Astrocyte (in vitro differentiated cells and primary cell): ENCODE results near the gene GBP3. TPM values are rescaled to one million over a fixed set of nuclear protein-coding genes. Genes with fewer than 3 reads are reported as not detected.
"Not testable (repeated sequence)": the region's sequence is repeated elsewhere in the genome, so short reads cannot be mapped to it uniquely, and the experiment has no call there.

Source experiments
- DNase-seq: peaks from one replicate; pipeline ENCODE4 v3.0.0-alpha.2; 2010; ENCODE audit warnings: low read depth
- FAIRE-seq: peaks from 2 replicates; lab custom pipeline; 2011; peaks lifted over from hg19 to GRCh38; lab: Jason Lieb, UNC
- H2AFZ ChIP-seq: 2 replicates; pipeline ENCODE4 v1.6.0; 2012; ENCODE audit warnings: low read depth, low read length, inconsistent platforms
- H3K27ac ChIP-seq: 2 replicates; pipeline ENCODE4 v1.5.1; 2011; ENCODE audit warnings: low read depth, low read length, inconsistent platforms
- H3K27me3 ChIP-seq: 2 replicates; pipeline ENCODE4 v1.6.0; 2011; ENCODE audit warnings: low read length, inconsistent platforms; ENCODE audit not compliant: insufficient read depth
- H3K36me3 ChIP-seq: 2 replicates; pipeline ENCODE4 v1.5.1; 2011; ENCODE audit warnings: low read length, inconsistent platforms; ENCODE audit not compliant: insufficient read depth
- H3K4me1 ChIP-seq: 2 replicates; pipeline ENCODE4 v1.5.1; 2011; ENCODE audit warnings: low read length, inconsistent platforms; ENCODE audit not compliant: insufficient read depth
- H3K4me2 ChIP-seq: 2 replicates; pipeline ENCODE4 v1.6.0; 2012; ENCODE audit warnings: low read length, inconsistent platforms
- H3K4me3 ChIP-seq: 2 replicates; pipeline ENCODE4 v1.5.1; 2011; ENCODE audit warnings: low read depth, mild to moderate bottlenecking, low read length, inconsistent platforms; ENCODE audit not compliant: insufficient read depth
- H3K79me2 ChIP-seq: 2 replicates; pipeline ENCODE4 v1.6.0; 2012; ENCODE audit warnings: mild to moderate bottlenecking, low read length, inconsistent platforms; ENCODE audit not compliant: insufficient read depth
- H3K9ac ChIP-seq: 2 replicates; pipeline ENCODE4 v1.6.0; 2012; ENCODE audit warnings: mild to moderate bottlenecking, low read length, inconsistent platforms
- H3K9me3 ChIP-seq: 2 replicates; pipeline ENCODE4 v1.5.1; 2012; ENCODE audit warnings: low read depth, mild to moderate bottlenecking, low read length, inconsistent platforms; ENCODE audit not compliant: insufficient read depth
- H4K20me1 ChIP-seq: 2 replicates; pipeline ENCODE4 v1.6.0; 2012; ENCODE audit warnings: low read length, inconsistent platforms; ENCODE audit not compliant: insufficient read depth
- H3K27ac Mint-ChIP-seq: one replicate; pipeline ENCODE4 v1.8.0; 2021; ENCODE audit warnings: mild to moderate bottlenecking, mixed read lengths; ENCODE audit not compliant: unreplicated experiment
- H3K27me3 Mint-ChIP-seq: one replicate; pipeline ENCODE4 v1.8.0; 2021; ENCODE audit warnings: low read depth, mixed read lengths; ENCODE audit not compliant: unreplicated experiment
- H3K36me3 Mint-ChIP-seq: one replicate; pipeline ENCODE4 v1.8.0; 2021; ENCODE audit warnings: low read depth, mixed read lengths; ENCODE audit not compliant: unreplicated experiment
- H3K4me1 Mint-ChIP-seq: one replicate; pipeline ENCODE4 v1.8.0; 2021; ENCODE audit warnings: low read depth, mixed read lengths; ENCODE audit not compliant: unreplicated experiment
- H3K4me3 Mint-ChIP-seq: one replicate; pipeline ENCODE4 v1.8.0; 2021; ENCODE audit warnings: mild to moderate bottlenecking, moderate library complexity, mixed read lengths; ENCODE audit not compliant: unreplicated experiment
- H3K9me3 Mint-ChIP-seq: one replicate; pipeline ENCODE4 v1.8.0; 2021; ENCODE audit warnings: mild to moderate bottlenecking, mixed read lengths; ENCODE audit not compliant: unreplicated experiment
- CTCF ChIP-seq: IDR thresholded peaks from 2 replicates; pipeline ENCODE4 v1.5.1; 2011; ENCODE audit warnings: low read depth, mild to moderate bottlenecking, inconsistent platforms, low read length, moderate library complexity; ENCODE audit not compliant: insufficient read depth
- EZH2 ChIP-seq: IDR thresholded peaks from 2 replicates; pipeline ENCODE4 v1.6.1; 2012; ENCODE audit warnings: mild to moderate bottlenecking, low read length, inconsistent platforms; ENCODE audit not compliant: insufficient read depth
- total RNA-seq: library from RNA; stranded (reverse); gene quantifications from 2 replicates; pipeline ENCODE4 v1.2.1, GENCODE V29; 2021

Gene GBP3
- total RNA-seq, 1 donor from 2014 or later: 30.3 TPM

DNA sequence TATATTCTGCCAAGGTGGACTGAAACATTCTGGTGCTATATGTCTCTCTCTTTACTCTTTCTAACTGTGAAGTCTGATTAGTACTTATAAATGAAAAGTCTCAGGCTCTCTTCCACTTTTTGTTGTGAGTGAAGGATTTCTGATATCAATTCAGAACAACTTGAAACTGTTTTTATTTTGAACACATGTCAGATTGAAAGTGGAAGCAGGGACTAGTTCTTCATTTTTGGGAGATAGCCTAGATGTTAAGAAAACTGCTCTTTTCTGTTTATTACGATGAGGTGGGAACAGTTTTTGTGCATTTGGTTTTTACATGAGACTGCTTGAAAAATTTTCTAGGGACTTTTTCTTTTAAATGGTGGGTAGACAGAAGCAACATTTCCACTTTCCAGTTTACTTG is 14.5 kb upstream of the GBP3 start:
- no peak overlapping the region for H3K27ac ChIP-seq
- H3K36me3 ChIP-seq: no peaks in the 10 kb centered on the region
- FAIRE-seq (no peak), DNase-seq (no peak)
- Mint-ChIP-seq H3K4me1 (peaks cover 3% of the 10 kb centered on the region), H3K4me3 (no peak overlapping the region), H3K36me3 (no peaks in the 10 kb centered on the region), H3K27ac (no peak overlapping the region), H3K27me3 (no peaks in the 10 kb centered on the region), H3K9me3 (peaks cover 8% of the 10 kb centered on the region)
- no peaks in the 10 kb centered on the region for H3K27me3 ChIP-seq
- H3K79me2 ChIP-seq: no peaks in the 10 kb centered on the region
- TF ChIP-seq EZH2 (no peak), CTCF (no peak)
- no peaks in the 10 kb centered on the region for H4K20me1 ChIP-seq
- H3K9me3 ChIP-seq: no peaks in the 10 kb centered on the region
- H3K4me1 ChIP-seq: no peaks in the 10 kb centered on the region
- H3K4me3 ChIP-seq: no peak overlapping the region
- no peak overlapping the region for H3K9ac ChIP-seq
- H2AFZ ChIP-seq: no peak overlapping the region
- no peak overlapping the region for H3K4me2 ChIP-seq

GRCh38 chr1:89035080-89035479 is 12.4 kb upstream of the GBP3 start:
- Histone ChIP-seq H4K20me1 (no peaks in the 10 kb centered on the region), H3K27ac (no peak overlapping the region), H3K27me3 (no peaks in the 10 kb centered on the region), H3K9me3 (no peaks in the 10 kb centered on the region), H3K4me1 (no peaks in the 10 kb centered on the region), H3K79me2 (no peaks in the 10 kb centered on the region), H3K9ac (no peak overlapping the region), H3K36me3 (no peaks in the 10 kb centered on the region), H3K4me3 (no peak overlapping the region), H2AFZ (no peak overlapping the region), H3K4me2 (no peak overlapping the region)
- H3K4me1 Mint-ChIP-seq: no peaks in the 10 kb centered on the region
- no peak overlapping the region for H3K27ac Mint-ChIP-seq
- peaks cover 13% of the 10 kb centered on the region for H3K9me3 Mint-ChIP-seq
- H3K36me3 Mint-ChIP-seq: peaks cover 2% of the 10 kb centered on the region
- TF ChIP-seq EZH2: no peak
- no peak for TF ChIP-seq CTCF
- no peaks in the 10 kb centered on the region for H3K27me3 Mint-ChIP-seq
- no peak for FAIRE-seq
- H3K4me3 Mint-ChIP-seq: no peak overlapping the region
- no peak for DNase-seq

- DNase-seq, H3K36me3 ChIP-seq, H3K4me3 Mint-ChIP-seq, H3K27me3 Mint-ChIP-seq, H3K9me3 ChIP-seq, H3K27me3 ChIP-seq, H4K20me1 ChIP-seq, H2AFZ ChIP-seq, FAIRE-seq, H3K9ac ChIP-seq, H3K27ac ChIP-seq, H3K4me2 ChIP-seq, H3K27ac Mint-ChIP-seq, H3K4me1 Mint-ChIP-seq, H3K4me1 ChIP-seq, H3K4me3 ChIP-seq, H3K36me3 Mint-ChIP-seq, H3K79me2 ChIP-seq: not testable (repeated sequence)
- H3K9me3 Mint-ChIP-seq: peaks cover 16% of the 10 kb centered on the region
Measured at GRCh38 chr1:89034004-89034403, 11.3 kb upstream of the GBP3 start.

GRCh38 chr1:89029051-89029450 is 6.4 kb upstream of the GBP3 start:
- H3K9me3 ChIP-seq, H3K4me3 ChIP-seq, H3K36me3 Mint-ChIP-seq, H3K36me3 ChIP-seq, H3K79me2 ChIP-seq, H3K27ac Mint-ChIP-seq, H3K27me3 ChIP-seq, H4K20me1 ChIP-seq, H3K9ac ChIP-seq, H3K27ac ChIP-seq, H3K4me1 ChIP-seq, H2AFZ ChIP-seq, H3K4me2 ChIP-seq, FAIRE-seq, H3K27me3 Mint-ChIP-seq, H3K4me1 Mint-ChIP-seq: not testable (repeated sequence)
- peak; percentile 57 for DNase-seq
- Mint-ChIP-seq H3K9me3 (peaks cover 21% of the 10 kb centered on the region), H3K4me3 (peak overlapping the region; percentile 45)
